OCI-LY7 (cell line): ENCODE results near the gene TRAF1.

Experiments
- EZH2phosphoT487 ChIP-seq: fragments of 200-600 bp; sonication (generic); IDR thresholded peaks from 2 replicates; pipeline ENCODE4 v1.6.1; 2018; ENCODE audit warnings: low read depth, borderline replicate concordance, mild to moderate bottlenecking, mixed run types, antibody characterized with exemption, low read length, moderate library complexity, mixed read lengths
- TF ChIP-seq, protein P1 (sequence below): fragments of 200-600 bp; sonication (generic); conservative IDR thresholded peaks from 2 replicates; pipeline ENCODE4 v1.5.1; 2014; ENCODE audit warnings: mild to moderate bottlenecking, antibody characterized with exemption, low read length, moderate library complexity, mixed read lengths

DNA sequence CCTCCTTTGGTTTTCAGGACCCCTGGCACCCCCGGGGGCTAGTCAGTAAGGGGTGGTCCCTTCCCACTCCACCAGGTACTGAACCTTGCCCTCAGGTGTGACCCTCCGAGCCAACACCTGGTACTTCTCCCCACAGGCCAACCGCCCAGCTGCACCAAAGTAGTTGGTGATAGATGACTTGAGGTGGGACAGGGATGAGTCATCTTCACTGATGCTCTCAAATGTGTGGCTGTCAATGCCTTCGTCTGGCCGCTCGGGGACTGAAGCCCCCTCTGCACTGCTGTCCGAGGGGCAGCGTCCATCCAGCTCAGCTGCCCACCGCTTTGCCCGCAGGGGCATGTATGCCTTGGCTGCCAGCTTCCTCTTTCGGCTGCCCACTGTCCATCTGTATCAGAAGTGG lies 68.7 kb downstream of the TRAF1 start:
- TF ChIP-seq, protein P1, sequence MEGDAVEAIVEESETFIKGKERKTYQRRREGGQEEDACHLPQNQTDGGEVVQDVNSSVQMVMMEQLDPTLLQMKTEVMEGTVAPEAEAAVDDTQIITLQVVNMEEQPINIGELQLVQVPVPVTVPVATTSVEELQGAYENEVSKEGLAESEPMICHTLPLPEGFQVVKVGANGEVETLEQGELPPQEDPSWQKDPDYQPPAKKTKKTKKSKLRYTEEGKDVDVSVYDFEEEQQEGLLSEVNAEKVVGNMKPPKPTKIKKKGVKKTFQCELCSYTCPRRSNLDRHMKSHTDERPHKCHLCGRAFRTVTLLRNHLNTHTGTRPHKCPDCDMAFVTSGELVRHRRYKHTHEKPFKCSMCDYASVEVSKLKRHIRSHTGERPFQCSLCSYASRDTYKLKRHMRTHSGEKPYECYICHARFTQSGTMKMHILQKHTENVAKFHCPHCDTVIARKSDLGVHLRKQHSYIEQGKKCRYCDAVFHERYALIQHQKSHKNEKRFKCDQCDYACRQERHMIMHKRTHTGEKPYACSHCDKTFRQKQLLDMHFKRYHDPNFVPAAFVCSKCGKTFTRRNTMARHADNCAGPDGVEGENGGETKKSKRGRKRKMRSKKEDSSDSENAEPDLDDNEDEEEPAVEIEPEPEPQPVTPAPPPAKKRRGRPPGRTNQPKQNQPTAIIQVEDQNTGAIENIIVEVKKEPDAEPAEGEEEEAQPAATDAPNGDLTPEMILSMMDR, result no peak
- no peak for TF ChIP-seq EZH2phosphoT487
